Lung (tissue), 12 donors: Measurements from ENCODE around the gene ZNF532. TPM values are rescaled to one million over a fixed set of nuclear protein-coding genes. Genes with fewer than 3 reads are reported as not detected.
A peak's percentile ranks its signal among the peaks of the same experiment; 100 is the strongest.

Source experiments
- ATAC-seq: fragments of 200-7000 bp; cut with Tn5 transposase; one replicate; pipeline ENCODE4 v1.9.1; 2020; ENCODE audit warnings: moderate number of reproducible peaks; ENCODE audit not compliant: insufficient read depth, low FRiP score
- DNase-seq, 3 donors: peaks; one replicate each; pipeline ENCODE4 v3.0.0-alpha.2; 2013 to 2017
- H3K27ac ChIP-seq, 2 donors: one replicate each; pipeline ENCODE4 v1.5.1; 2013; ENCODE audit warnings: mild to moderate bottlenecking in 2 of 2, moderate library complexity in 2 of 2, control low read depth in 1 of 2, inconsistent platforms in 1 of 2, low read depth in 1 of 2, low read length in 1 of 2
- H3K27me3 ChIP-seq, 3 donors: one replicate each; pipeline ENCODE4 v1.5.1; 2013; ENCODE audit warnings: low read length in 2 of 3; ENCODE audit not compliant: control insufficient read depth in 3 of 3, insufficient read depth in 3 of 3
- H3K36me3 ChIP-seq, 4 donors: one replicate each; pipeline ENCODE4 v1.5.1; 2013; ENCODE audit warnings: low read length in 4 of 4, mild to moderate bottlenecking in 1 of 4, moderate library complexity in 1 of 4; ENCODE audit not compliant: control insufficient read depth in 4 of 4, insufficient read depth in 4 of 4
- H3K4me1 ChIP-seq, 5 donors: one replicate each; pipeline ENCODE4 v1.5.1; 2013; ENCODE audit warnings: low read length in 5 of 5, mild to moderate bottlenecking in 2 of 5, moderate library complexity in 1 of 5; ENCODE audit not compliant: control insufficient read depth in 5 of 5, insufficient read depth in 5 of 5
- H3K4me3 ChIP-seq: one replicate; pipeline ENCODE4 v1.5.1; 2013; ENCODE audit warnings: mild to moderate bottlenecking, control low read depth, moderate library complexity
- H3K9ac ChIP-seq, 2 donors: one replicate each; pipeline ENCODE4 v1.5.1; 2013; ENCODE audit warnings: low read length in 2 of 2, control low read depth in 1 of 2; ENCODE audit not compliant: insufficient read depth in 1 of 2
- H3K9me3 ChIP-seq, 4 donors: one replicate each; pipeline ENCODE4 v1.5.1; 2013; ENCODE audit warnings: low read length in 3 of 4, mild to moderate bottlenecking in 1 of 4, moderate library complexity in 1 of 4; ENCODE audit not compliant: control insufficient read depth in 4 of 4, insufficient read depth in 3 of 4
- CTCF ChIP-seq: IDR thresholded peaks from 2 replicates; pipeline ENCODE4 v1.5.1; 2012; ENCODE audit warnings: mild to moderate bottlenecking; ENCODE audit errors: control extremely low read depth, extremely low read depth
- WGBS, 2 donors: extraction: QIAGEN DNeasy Blood & Tissue Kit; methylation state at CpG; one replicate each; pipeline ENCODE4 v1.1.7; 2013; 5-methylcytosine and 5-hydroxymethylcytosine counted together
- polyA plus RNA-seq, 2 donors: library from polyadenylated mRNA; stranded (reverse); fragments of 200-250 nt; gene quantifications; one replicate each; pipeline ENCODE4 v1.2.1, GENCODE V29; 2013
- total RNA-seq, 2 donors: library from RNA; depleted of rRNA in 1 of 2; stranded (reverse); fragments of >200 nt in 1 of 2; gene quantifications; one replicate each; pipeline ENCODE4 v1.2.1, GENCODE V29; 2014 to 2021
- donor health status: control.
- donor health status: control.
- donor health status: Bipolar disorder and iron deficiency.
- donor health status: healthy.
- donor health status: DM: yes; HTN: yes; CAD: no.

The ZNF532 gene
- total and polyA plus RNA-seq, 4 donors: 12.3 to 128 (median 38.6) TPM

- DNase-seq: peak in 2 of 3 donors; percentile 55 to 75
- no peaks in the 10 kb centered on the region for H3K27me3 ChIP-seq
- no peak overlapping the region for H3K4me3 ChIP-seq
- WGBS, 2 donors: 52 to 75% methylated on average over 4 of the region's 4 CpGs
- H3K9me3 ChIP-seq: no peaks in the 10 kb centered on the region
- peaks cover 5 to 37% (median 12%) of the 10 kb centered on the region in 4 donors for H3K36me3 ChIP-seq
- ATAC-seq: no peak
- peak overlapping the region; percentile 94 to 95 for H3K27ac ChIP-seq
- peak overlapping the region; percentile 38 to 95 for H3K9ac ChIP-seq
- TF ChIP-seq CTCF: no peak
- peaks cover 12 to 63% (median 43%) of the 10 kb centered on the region in 5 donors for H3K4me1 ChIP-seq
Observed at GRCh38 chr18:58865033-58865590, 435 bp downstream of the ZNF532 start.

DNA sequence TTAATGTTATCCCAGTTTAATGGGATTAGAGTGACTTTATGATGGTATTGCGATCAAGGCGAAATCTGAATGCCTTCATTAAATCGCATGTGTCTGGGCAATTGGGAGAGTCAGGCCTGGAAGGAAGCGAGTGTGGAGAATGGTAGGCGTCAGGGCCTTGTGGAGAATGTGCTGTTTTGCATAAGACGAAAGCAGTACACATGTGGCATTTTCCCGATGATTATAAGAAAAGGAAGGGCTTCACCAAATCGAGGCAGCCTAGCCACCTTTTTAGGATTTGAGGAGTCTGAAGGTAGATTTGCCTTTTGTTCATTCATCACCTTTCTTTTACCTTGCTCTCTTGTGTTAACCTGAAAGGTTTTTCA is 1.0 kb downstream of the ZNF532 start:
- no peaks in the 10 kb centered on the region for H3K9me3 ChIP-seq
- H3K27me3 ChIP-seq: no peaks in the 10 kb centered on the region
- peak overlapping the region in 1 of 2 donors; percentile 71 for H3K27ac ChIP-seq
- H3K4me1 ChIP-seq: peaks cover 14 to 58% (median 43%) of the 10 kb centered on the region in 5 donors
- 77 to 87% methylated on average over 8 of the region's 8 CpGs for WGBS, 2 donors
- H3K4me3 ChIP-seq: no peak overlapping the region
- TF ChIP-seq CTCF: no peak
- DNase-seq (no peak), ATAC-seq (no peak)
- peaks cover 7 to 39% (median 12%) of the 10 kb centered on the region in 4 donors for H3K36me3 ChIP-seq
- H3K9ac ChIP-seq: peak overlapping the region in 1 of 2 donors; percentile 95

DNA sequence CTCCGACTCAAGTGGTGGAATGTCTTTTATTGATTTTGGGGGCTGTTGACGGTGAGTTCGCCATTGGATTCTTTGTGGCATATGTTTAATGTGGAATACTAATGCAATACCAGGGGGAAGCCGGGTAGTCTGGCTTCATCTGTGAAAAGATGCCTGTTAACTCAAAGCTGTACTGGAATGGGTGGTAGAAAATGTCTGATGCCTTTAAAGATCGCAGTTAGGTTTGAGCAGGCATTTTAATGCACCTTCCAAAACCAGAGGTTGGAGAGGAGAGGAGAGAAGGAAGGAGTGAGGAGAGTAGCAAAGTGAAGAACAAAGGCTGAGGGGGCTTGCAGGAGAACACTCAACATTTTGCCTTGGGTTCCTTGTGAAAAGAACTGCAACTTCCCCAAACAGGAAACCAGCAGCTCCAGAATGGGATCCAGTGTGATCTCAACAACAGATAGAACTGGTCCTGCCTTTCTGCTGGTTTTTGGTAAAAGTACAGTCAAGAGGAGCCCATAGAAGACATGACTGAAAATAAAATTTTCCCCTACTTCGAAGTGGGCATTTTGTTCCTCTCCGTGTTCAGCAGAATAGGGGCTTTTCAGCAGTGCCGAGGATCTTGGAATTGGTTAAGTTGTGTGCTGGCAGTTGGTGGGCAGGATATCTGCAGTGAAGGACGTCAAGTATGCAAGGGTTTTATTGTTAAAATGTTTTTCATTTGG is 1.5 kb downstream of the ZNF532 start:
- 62 to 73% methylated on average over 9 of the region's 9 CpGs for WGBS, 2 donors
- Histone ChIP-seq H3K9ac (peak overlapping the region in 1 of 2 donors; percentile 95), H3K27me3 (no peaks in the 10 kb centered on the region), H3K9me3 (no peaks in the 10 kb centered on the region), H3K4me3 (no peak overlapping the region), H3K27ac (peak overlapping the region; percentile 36 to 71), H3K4me1 (peaks cover 14 to 53% (median 42%) of the 10 kb centered on the region in 5 donors), H3K36me3 (peaks cover 7 to 40% (median 12%) of the 10 kb centered on the region in 4 donors)
- DNase-seq (peak in 1 of 3 donors; percentile 60), ATAC-seq (no peak)
- no peak for TF ChIP-seq CTCF
